Neural progenitor cell (in vitro differentiated cells): Measurements from ENCODE around the gene INHBB. TPM values are rescaled to one million over a fixed set of nuclear protein-coding genes. Genes with fewer than 3 reads are reported as not detected.

Source experiments
- DNase-seq: peaks from one replicate; pipeline ENCODE4 v3.0.0-alpha.2; 2016; ENCODE audit warnings: low spot score
- H2AFZ ChIP-seq: fragments of 200-600 bp; sonication (generic); replicated peaks from 2 replicates; pipeline ENCODE4 v1.6.1; 2016; ENCODE audit warnings: antibody characterized with exemption
- H3F3A ChIP-seq: fragments of 200-600 bp; sonication (generic); 2 replicates; pipeline ENCODE4 v1.6.1; 2016; ENCODE audit warnings: antibody characterized with exemption, low read depth
- H3K27ac ChIP-seq: fragments of 200-600 bp; sonication (generic); 2 replicates; pipeline ENCODE4 v1.5.1; 2016; ENCODE audit warnings: mild to moderate bottlenecking
- H3K27me3 ChIP-seq: fragments of 200-600 bp; sonication (generic); 2 replicates; pipeline ENCODE4 v1.6.1; 2016; ENCODE audit warnings: mild to moderate bottlenecking, moderate library complexity
- H3K36me3 ChIP-seq: fragments of 200-600 bp; sonication (generic); 2 replicates; pipeline ENCODE4 v1.5.1; 2016
- H3K4me1 ChIP-seq: fragments of 200-600 bp; sonication (generic); 2 replicates; pipeline ENCODE4 v1.6.1; 2016; ENCODE audit warnings: mixed run types
- H3K4me2 ChIP-seq: fragments of 200-600 bp; sonication (generic); 2 replicates; pipeline ENCODE4 v1.6.1; 2016
- H3K4me3 ChIP-seq: fragments of 200-600 bp; sonication (generic); 2 replicates; pipeline ENCODE4 v1.5.1; 2016
- H3K79me2 ChIP-seq: fragments of 200-600 bp; sonication (generic); 2 replicates; pipeline ENCODE4 v1.6.1; 2016; ENCODE audit warnings: low read depth
- H3K9ac ChIP-seq: fragments of 200-600 bp; sonication (generic); 2 replicates; pipeline ENCODE4 v1.6.1; 2016
- H3K9me3 ChIP-seq: fragments of 200-600 bp; sonication (generic); 2 replicates; pipeline ENCODE4 v1.5.1; 2016; ENCODE audit warnings: low read depth
- H4K20me1 ChIP-seq: fragments of 200-600 bp; sonication (generic); 2 replicates; pipeline ENCODE4 v1.6.1; 2016; ENCODE audit warnings: low read depth
- H3K27ac Mint-ChIP-seq: 3 replicates; pipeline ENCODE4 v1.8.0; 2021; ENCODE audit warnings: mixed read lengths
- H3K27me3 Mint-ChIP-seq: 2 replicates; pipeline ENCODE4 v1.8.0; 2022; ENCODE audit warnings: low read depth, mild to moderate bottlenecking, inconsistent platforms, moderate library complexity, mixed read lengths; ENCODE audit not compliant: insufficient read depth
- H3K36me3 Mint-ChIP-seq: 3 replicates; pipeline ENCODE4 v1.8.0; 2021; ENCODE audit warnings: mixed read lengths
- H3K4me1 Mint-ChIP-seq: 3 replicates; pipeline ENCODE4 v1.8.0; 2021; ENCODE audit warnings: mixed read lengths
- H3K4me3 Mint-ChIP-seq: 3 replicates; pipeline ENCODE4 v1.8.0; 2021; ENCODE audit warnings: mild to moderate bottlenecking, moderate library complexity, mixed read lengths
- H3K9me3 Mint-ChIP-seq: 3 replicates; pipeline ENCODE4 v1.8.0; 2020; ENCODE audit warnings: mixed read lengths
- CTCF ChIP-seq: fragments of 200-600 bp; sonication (generic); IDR thresholded peaks from 2 replicates; pipeline ENCODE4 v1.5.1; 2017; ENCODE audit warnings: antibody characterized with exemption, mild to moderate bottlenecking
- EZH2 ChIP-seq: fragments of 200-600 bp; sonication (generic); IDR thresholded peaks from 2 replicates; pipeline ENCODE4 v1.6.1; 2017; ENCODE audit warnings: antibody characterized with exemption, mild to moderate bottlenecking, moderate library complexity
- EZH2phosphoT487 ChIP-seq: fragments of 200-600 bp; sonication (generic); IDR thresholded peaks from 2 replicates; pipeline ENCODE4 v1.6.1; 2017; ENCODE audit warnings: antibody characterized with exemption
- total RNA-seq: library from RNA; depleted of rRNA; stranded (reverse); fragments of >200 nt; gene quantifications from 2 replicates; pipeline ENCODE4 v1.2.3, GENCODE V29; 2015; ENCODE audit warnings: low replicate concordance

Gene INHBB
- total RNA-seq, 1 donor from 2014 or later, result not detected

GRCh38 chr2:120336749-120337148 is 9.2 kb upstream of the INHBB start:
- no peak overlapping the region for H3K9ac ChIP-seq
- no peak overlapping the region for H2AFZ ChIP-seq
- DNase-seq, result no peak
- peaks cover 26% of the 10 kb centered on the region for H3K27me3 Mint-ChIP-seq
- no peaks in the 10 kb centered on the region for H4K20me1 ChIP-seq
- H3K36me3 Mint-ChIP-seq, result no peaks in the 10 kb centered on the region
- H3K4me1 Mint-ChIP-seq, result peaks cover 20% of the 10 kb centered on the region
- H3K4me3 Mint-ChIP-seq, result no peak overlapping the region
- H3K27ac ChIP-seq, result no peak overlapping the region
- TF ChIP-seq EZH2 (no peak), CTCF (no peak), EZH2phosphoT487 (no peak)
- no peaks in the 10 kb centered on the region for H3K4me1 ChIP-seq
- H3K9me3 ChIP-seq, result no peaks in the 10 kb centered on the region
- H3K4me2 ChIP-seq, result no peak overlapping the region
- H3K4me3 ChIP-seq, result no peak overlapping the region
- no peaks in the 10 kb centered on the region for H3K36me3 ChIP-seq
- peaks cover 3% of the 10 kb centered on the region for H3K9me3 Mint-ChIP-seq
- no peak overlapping the region for H3K27ac Mint-ChIP-seq
- no peaks in the 10 kb centered on the region for H3F3A ChIP-seq
- no peaks in the 10 kb centered on the region for H3K79me2 ChIP-seq
- H3K27me3 ChIP-seq, result peaks cover 65% of the 10 kb centered on the region

- peaks cover 36% of the 10 kb centered on the region for H3K27me3 Mint-ChIP-seq
- peaks cover 5% of the 10 kb centered on the region for H4K20me1 ChIP-seq
- H3K36me3 ChIP-seq, result no peaks in the 10 kb centered on the region
- H3K4me3 Mint-ChIP-seq, result no peak overlapping the region
- no peak overlapping the region for H3K27ac Mint-ChIP-seq
- no peaks in the 10 kb centered on the region for H3F3A ChIP-seq
- no peak overlapping the region for H3K4me3 ChIP-seq
- H3K4me1 ChIP-seq, result no peaks in the 10 kb centered on the region
- H3K9me3 ChIP-seq, result no peaks in the 10 kb centered on the region
- no peak overlapping the region for H3K27ac ChIP-seq
- no peaks in the 10 kb centered on the region for H3K79me2 ChIP-seq
- no peak overlapping the region for H3K9ac ChIP-seq
- no peak for DNase-seq
- TF ChIP-seq EZH2 (no peak), CTCF (no peak)
- peaks cover 69% of the 10 kb centered on the region for H3K27me3 ChIP-seq
- no peak overlapping the region for H2AFZ ChIP-seq
- no peaks in the 10 kb centered on the region for H3K36me3 Mint-ChIP-seq
- H3K9me3 Mint-ChIP-seq, result peaks cover 3% of the 10 kb centered on the region
- no peak overlapping the region for H3K4me2 ChIP-seq
- H3K4me1 Mint-ChIP-seq, result peaks cover 24% of the 10 kb centered on the region
Observed at GRCh38 chr2:120338015-120338414, 7.9 kb upstream of the INHBB start.

GRCh38 chr2:120341977-120342376 is 4.0 kb upstream of the INHBB start:
- Mint-ChIP-seq H3K27ac (no peak overlapping the region), H3K9me3 (no peaks in the 10 kb centered on the region), H3K27me3 (peaks cover 39% of the 10 kb centered on the region), H3K4me1 (peaks cover 19% of the 10 kb centered on the region), H3K4me3 (peak overlapping the region; percentile 28), H3K36me3 (no peaks in the 10 kb centered on the region)
- peaks cover 8% of the 10 kb centered on the region for H3F3A ChIP-seq
- H3K4me2 ChIP-seq, result no peak overlapping the region
- no peak for TF ChIP-seq CTCF
- no peak for TF ChIP-seq EZH2phosphoT487
- TF ChIP-seq EZH2, result no peak
- no peaks in the 10 kb centered on the region for H3K9me3 ChIP-seq
- peaks cover 29% of the 10 kb centered on the region for H4K20me1 ChIP-seq
- no peak overlapping the region for H3K9ac ChIP-seq
- H3K79me2 ChIP-seq, result no peaks in the 10 kb centered on the region
- H3K36me3 ChIP-seq, result no peaks in the 10 kb centered on the region
- H3K4me1 ChIP-seq, result peaks cover 11% of the 10 kb centered on the region
- no peak overlapping the region for H2AFZ ChIP-seq
- peaks cover 88% of the 10 kb centered on the region for H3K27me3 ChIP-seq
- H3K4me3 ChIP-seq, result no peak overlapping the region
- DNase-seq, result no peak
- H3K27ac ChIP-seq, result no peak overlapping the region
